HG03378 (cell line): Measurements from ENCODE around the gene RNF5.

Source experiments
- ATAC-seq: cut with Tn5 transposase; IDR thresholded peaks from one replicate; pipeline ENCODE4 v1.9.1; 2021; ENCODE audit warnings: mild to moderate bottlenecking, moderate library complexity; ENCODE audit not compliant: unreplicated experiment

Gene RNF5

DNA sequence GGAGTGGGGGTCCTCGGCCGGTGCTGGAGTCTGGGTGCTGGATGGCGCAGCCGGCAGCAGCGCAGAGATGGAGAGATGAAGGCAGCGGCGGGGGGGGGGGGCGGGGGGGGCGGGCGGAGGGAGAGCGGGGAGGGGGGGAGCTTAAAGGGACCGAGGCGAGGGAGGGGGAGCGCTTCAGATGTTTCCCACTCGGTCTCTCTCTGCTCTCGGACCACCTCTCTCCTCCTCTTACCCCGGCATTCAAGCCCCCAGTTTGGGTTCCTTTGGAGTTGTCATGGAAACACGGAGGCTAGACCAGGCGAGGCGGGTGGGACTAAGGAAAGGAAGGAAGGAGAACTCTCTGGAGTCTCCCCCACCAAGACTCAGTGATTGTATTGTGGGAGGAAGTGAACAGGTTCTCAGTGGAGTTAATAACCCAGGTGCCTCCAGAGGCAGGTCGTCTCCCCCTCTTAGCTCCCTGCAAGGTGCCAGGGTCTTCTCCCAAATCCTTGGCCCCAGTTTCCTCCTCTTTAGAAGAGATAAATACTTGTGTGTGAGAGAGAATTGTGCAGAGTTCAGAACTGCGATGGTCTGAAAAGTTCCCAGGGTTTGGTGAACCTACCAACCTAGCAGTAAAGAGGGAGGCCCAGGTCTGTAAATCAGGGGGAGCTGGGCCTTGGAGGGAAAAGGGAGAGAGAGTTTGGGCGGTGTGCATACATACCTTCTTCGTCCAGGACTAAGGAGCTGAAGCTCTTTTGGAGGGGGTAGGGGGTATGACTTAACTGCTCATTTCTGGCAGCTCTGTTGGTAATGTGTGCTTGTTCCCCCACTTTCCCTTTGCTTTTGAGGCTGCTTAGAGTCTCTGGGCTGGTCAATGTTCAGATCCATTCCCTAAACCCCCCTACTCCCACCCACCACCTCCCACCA is 26.1 kb upstream of the RNF5 start, which contains the start of gene PRRT1:
PRRT1 (minus strand) TSS at position 77 of the 906 bp plus-strand sequence. CDS start 112 bp downstream, outside the sequence.
- no peak for ATAC-seq

DNA sequence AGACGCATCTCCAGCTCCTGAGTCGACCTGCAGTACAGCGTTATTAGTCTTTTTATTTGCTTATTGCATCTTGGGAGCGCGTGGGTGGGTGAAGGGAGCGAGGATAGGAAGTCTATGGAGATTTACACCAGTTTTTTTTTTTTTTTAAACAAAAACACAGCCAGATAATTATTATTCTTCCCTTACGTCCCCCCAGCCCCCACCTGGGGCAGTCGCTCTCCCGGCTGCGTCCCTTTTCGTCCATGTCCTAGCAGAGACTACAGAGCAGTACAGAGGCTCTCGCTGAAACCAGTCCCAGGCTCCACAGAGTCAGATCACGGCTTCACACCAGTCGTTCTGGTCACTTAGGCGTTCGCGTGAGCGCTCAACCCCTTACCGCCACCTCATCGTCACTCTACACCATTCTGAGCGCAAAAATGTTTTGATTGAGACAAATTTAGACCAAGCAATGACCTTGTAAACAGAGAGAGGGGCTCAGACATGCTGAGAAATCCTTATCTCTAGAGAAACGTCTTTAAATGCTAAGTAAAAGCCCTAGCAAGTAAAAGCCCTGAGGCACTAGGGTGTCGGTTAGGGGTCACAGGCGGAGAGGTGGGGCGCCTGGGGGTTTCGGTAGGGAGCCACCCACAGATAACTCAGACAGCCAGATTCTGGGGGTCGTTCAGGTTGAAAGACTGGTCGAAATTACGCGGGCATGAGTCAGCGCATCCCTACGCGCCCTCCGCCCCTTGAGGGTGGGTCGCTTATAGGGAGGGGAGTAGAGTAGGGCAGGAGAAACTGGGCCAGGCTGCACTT is 25.2 kb upstream of the RNF5 start:
- no peak for ATAC-seq

DNA sequence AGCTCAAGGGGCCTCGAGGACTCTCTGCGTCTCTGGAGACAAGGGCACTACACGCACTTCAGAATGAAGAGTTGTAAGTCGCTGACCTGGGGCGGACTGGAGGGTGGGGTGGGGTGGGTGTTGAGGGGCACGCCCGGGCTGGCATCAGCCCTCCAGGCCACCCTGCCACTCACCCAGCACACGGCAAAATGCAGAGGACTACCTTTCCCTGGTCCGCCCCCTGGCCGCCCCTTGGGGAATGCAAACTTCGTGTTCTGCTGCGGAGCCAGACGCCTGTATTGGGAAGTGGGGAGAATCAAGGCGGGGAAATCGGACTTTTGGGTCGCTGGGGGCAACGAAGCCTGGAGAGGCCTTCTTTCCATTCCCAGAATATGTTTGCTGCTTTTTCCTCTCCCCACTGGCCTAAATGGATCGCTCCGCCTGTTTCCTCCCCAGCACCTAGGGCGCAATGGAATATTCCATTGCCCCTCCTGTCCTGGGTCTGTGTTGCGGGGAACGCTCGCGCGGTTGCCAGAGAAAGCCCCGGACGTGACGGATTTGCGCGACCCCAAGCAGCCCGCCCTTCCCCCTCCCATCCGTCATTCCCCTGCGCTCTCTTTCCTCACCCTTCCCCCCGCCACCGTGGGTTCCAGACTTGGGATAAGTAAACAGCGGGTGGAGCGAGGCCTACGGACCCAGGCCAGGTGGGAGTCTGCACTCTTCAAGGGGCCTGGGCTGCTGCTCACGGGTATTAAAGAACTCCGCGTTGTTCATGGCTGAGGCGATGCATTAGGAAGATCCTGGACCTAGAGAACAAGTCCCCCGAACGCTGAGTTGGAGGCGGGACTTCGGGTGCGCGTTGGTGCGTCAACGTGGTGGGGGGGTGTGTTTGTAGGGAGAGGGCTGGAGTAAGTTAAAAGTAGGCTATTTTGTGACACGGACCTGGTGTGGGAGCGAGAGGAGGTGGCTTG is 24.4 kb upstream of the RNF5 start, which contains the start of gene PPT2:
PPT2 (plus strand) TSS at position 578 of the 950 bp plus-strand sequence. CDS start 454 bp downstream, outside the sequence.
- no peak for ATAC-seq

DNA sequence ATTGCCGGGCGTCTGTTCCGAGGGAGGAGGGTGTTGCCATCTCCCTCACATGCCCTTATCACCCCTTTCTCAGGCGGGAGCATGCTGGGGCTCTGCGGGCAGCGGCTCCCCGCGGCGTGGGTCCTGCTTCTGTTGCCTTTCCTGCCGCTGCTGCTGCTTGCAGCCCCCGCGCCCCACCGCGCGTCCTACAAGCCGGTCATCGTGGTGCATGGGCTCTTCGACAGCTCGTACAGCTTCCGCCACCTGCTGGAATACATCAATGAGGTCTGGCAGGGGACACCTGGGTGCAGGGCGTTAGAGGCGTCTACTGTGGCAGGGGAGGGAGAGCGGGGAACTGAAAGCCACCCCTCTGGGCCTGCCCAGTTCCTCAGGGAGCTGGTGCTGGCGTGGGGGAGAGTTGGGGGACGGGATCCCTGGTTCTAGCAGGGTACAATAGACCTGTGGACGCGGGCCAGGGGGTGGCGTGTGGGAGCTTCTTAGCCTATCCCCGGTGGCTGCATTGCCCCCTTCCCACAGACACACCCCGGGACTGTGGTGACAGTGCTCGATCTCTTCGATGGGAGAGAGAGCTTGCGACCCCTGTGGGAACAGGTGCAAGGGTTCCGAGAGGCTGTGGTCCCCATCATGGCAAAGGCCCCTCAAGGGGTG is 23.6 kb upstream of the RNF5 start:
- ATAC-seq = no peak

DNA sequence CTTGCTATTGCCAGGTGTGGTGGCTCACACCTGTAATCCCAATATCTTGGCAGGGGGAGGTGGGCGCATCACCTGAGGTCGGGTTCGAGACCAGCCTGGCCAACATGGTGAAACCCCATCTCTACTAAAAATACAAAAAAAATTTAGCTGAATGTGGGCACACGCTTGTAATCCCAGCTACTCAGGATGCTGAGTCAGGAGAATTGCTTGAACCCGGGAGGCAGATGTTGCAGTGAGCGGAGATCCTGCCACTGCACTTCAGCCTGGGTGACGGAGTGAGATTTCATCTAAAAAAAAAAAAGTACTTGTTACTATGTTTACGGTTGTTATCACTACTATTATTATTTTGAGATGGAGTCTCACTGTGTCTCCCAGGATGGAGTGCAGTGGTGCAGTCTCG is 21.3 kb upstream of the RNF5 start:
- ATAC-seq = no peak

DNA sequence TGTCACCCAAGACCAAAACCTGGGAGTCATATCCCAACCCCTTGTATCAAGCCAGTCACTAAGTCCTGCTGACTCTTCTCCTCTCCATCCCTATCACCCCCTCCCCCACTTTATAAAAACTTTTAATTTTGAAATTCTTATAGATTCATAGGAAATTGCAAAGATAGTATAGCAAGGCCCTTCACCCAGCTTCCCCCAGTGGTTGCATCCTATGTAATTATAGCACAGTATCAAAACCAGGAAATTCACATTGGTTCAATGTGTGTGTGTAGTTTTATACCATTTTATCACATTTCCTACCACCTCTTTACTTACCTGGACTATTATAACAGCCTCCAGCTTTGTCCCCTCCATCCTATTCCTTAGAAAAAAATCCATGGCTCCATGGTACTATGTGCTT is 20.2 kb upstream of the RNF5 start:
- no peak for ATAC-seq

DNA sequence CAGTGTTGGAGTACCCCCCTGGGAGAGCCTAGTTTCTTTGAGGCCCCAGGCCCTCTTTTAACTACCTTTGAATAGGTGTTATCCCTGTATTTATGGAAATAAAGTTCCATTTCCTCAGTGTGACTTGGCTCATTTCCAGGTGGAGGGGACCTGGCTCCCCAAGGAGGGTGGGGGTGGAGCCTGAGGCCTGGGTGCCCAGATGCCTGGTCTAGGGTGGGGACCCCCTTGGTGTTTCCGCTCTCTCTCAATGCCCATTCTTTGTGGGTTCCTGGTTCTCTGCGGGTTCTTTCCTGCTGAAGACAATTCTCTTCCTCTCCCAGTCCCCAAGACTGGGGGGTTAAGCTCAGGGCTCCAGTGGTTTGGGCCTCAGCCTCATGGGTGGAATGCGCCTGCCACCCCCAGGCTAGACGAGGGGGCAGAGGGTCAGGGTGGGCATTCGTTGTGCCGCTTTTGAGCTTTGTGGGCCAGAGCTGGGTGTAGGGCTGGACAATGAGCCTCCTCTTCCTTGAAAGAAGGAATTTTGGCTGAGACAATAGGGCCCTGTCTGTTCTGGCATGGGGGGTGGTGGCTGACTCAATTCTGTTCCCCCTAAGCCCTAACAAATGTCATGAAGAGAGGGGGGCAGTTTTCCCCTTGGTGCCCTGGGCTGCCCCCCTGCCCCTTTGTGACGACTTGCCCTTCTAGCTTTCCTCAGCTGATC is 14.5 kb upstream of the RNF5 start:
- no peak for ATAC-seq

DNA sequence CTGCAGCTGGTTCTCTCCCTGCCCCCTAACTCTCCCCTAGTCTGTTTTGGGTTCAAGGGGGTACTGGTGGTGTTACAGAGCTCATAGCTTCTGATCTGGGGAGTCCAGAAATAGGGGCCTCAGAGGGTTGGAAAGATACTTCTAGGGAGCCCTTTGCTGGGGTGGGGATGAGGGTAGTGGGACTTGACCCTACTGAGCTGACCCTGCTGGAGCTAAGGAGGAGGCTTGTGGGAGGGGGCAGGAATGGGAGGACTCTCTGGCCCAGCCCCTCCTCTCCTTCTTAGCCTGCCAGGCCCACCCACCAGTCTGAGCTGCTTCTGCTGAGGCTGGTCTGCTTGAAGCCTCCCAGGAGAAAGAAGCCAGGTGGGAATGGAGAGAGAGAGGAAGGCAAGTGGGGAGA is 13.9 kb upstream of the RNF5 start, which contains the start of gene EGFL8:
EGFL8 (plus strand) TSS at position 301 of the 400 bp plus-strand sequence. CDS start 1,571 bp downstream, outside the sequence.
- no peak for ATAC-seq

DNA sequence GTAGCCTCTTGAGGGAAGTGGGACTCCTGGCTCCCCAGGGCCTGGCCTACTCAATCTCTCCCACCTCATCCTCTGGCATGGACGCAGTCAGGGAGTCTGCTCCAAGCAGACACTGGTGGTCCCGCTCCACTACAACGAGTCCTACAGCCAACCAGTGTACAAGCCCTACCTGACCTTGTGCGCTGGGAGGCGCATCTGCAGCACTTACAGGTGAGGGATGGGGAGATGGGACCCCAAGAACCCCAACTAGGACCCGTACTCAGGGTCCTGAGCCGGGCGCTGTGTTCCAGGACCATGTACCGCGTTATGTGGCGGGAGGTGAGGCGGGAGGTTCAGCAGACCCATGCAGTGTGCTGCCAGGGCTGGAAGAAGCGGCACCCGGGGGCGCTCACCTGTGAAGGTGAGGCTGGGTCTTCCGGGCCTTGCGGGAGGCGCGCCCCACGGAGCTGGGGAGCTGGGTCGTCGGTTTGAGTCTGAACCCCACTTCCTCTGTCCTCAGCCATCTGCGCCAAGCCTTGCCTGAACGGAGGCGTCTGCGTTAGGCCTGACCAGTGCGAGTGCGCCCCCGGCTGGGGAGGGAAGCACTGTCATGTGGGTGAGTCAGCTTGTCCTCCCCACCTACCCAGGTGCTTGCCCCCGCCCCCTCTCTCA is 11.7 kb upstream of the RNF5 start:
- ATAC-seq = no peak

DNA sequence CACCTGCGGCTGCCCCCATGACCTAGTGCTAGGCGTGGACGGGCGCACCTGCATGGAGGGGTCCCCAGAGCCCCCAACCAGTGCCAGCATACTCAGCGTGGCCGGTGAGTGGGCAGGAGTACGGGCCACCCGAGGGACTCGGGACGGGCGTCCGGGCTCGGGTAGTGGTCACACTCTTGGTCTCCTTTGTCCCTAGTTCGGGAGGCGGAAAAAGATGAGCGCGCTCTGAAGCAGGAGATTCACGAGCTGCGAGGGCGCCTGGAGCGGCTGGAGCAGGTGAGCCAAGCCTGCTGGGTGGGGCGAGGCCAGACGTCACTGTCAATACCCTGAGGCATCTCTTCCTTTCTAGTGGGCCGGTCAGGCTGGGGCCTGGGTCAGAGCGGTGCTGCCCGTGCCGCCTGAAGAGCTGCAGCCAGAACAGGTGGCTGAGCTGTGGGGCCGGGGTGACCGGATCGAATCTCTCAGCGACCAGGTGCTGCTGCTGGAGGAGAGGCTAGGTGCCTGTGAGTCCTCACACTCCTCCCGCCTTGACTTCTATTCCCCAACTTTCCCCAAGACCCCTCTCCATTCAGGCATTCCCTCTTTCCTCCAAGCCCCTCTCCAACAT is 10.9 kb upstream of the RNF5 start:
- ATAC-seq = no peak

DNA sequence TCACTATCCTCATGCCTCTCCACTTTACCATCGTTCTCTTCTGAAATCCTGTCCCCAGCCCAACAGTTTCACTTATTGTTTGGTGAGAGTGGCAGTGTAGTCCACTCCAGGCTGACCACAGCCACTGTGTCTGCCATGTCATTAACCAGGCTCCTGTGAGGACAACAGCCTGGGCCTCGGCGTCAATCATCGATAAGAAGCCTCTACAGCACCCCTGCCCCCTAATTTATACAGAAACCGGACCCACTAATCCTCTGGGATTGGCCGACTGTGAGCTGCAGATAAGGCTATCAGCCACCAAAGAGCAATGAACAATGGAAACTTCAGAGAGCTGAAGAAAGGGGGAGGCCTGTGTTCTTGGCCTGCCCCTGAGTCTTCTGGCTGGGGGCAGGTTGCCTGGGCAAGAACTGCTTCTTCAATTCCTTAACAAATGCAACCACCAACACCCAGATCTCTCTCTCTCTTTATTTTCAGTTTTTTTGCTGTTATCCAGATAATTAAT is 10.4 kb upstream of the RNF5 start:
- ATAC-seq = no peak

DNA sequence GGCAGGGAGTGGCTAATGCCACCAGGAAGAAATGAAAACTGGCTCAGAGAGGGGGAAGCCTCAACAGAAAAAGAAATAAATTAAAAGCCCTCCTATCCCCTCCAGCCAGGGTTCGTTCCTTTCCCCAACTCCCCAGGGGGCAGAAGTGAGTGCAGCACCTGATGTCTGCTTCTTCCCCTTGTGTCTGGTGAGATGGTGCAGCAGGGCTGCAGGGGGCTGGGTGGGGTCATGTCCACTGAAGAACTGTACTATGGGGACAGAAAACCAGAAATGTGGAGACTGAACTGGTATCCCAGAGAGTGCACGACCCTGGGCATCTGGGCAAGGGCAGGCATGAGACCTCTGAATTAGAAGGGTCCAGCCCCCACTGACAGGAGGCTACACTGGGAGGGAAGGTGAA is 9.9 kb upstream of the RNF5 start:
- ATAC-seq = no peak

DNA sequence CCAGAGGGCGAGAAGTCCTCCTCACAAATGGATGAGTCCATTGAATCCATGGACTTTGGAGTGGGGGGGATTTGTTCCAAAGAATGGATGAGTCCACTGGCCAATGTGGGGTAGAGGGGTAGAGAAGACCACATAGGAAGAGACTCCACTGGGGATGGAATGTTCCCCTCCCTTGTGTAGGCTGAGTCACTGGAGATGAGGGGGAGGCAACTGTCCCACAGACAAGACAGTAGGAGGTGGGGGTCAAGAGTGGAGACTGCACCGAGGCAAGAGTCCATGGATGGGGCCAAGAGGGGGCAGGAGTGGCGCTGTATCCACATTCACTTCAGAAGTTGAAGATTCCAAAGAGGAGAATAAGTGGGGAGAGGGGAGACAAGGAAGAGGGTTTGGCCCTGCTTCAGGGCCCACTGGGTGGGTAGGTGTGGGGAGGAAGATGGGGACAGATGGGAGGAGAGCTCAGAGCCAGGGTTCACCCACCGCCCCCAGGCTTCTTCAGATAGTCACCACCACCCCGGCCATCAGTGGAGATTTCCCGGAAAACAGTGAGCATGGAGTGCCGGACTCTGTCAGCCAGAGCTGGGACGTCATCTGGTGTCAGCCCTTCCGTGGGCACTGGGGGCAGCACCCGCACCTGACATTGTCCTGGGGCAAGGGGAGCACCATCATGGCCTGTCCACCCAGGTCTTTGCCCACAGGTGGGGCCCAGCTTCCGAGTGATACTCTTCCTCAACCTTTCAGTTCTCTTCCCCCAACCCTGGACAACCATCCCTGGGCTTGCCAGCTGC is 9.2 kb upstream of the RNF5 start:
- ATAC-seq = no peak

DNA sequence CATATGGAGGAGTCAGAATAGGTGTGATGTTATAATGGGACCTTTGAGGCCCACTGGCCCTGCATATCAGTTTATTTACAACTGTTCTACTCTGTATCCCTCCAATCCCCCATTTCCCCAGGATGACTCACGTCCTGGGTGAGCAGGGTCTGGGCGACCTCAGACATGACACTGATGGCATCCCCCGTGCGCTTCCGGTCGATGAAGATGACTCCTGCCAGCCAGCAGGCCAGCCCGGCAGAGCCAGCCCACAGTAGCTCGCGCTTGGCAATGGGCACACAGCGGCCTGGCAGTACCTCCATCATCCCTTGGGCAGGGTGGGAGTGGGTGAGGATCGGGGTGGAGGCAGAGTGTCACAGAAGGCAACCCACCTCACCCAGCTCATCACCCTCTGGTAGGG is 7.9 kb upstream of the RNF5 start:
- no peak for ATAC-seq

DNA sequence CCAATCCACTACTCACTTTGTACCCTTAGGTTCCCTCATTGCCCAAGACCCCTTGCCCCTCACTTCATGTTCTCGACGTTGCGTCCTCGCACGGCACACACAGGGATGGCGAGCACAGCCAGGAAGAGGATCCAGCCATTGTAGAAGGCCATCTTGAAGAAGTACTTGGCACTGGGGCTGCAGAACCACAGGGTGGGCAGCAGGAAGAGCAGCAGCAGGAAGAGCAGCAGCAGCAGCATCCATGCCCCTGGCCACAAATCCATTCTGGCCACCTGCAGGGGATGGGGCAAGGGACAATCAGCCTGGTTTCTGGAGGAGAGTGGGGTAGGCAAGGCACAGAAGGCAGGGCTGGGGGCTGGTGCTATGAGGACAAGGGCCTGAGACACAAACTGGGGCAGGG is 7.0 kb upstream of the RNF5 start:
- ATAC-seq = no peak

DNA sequence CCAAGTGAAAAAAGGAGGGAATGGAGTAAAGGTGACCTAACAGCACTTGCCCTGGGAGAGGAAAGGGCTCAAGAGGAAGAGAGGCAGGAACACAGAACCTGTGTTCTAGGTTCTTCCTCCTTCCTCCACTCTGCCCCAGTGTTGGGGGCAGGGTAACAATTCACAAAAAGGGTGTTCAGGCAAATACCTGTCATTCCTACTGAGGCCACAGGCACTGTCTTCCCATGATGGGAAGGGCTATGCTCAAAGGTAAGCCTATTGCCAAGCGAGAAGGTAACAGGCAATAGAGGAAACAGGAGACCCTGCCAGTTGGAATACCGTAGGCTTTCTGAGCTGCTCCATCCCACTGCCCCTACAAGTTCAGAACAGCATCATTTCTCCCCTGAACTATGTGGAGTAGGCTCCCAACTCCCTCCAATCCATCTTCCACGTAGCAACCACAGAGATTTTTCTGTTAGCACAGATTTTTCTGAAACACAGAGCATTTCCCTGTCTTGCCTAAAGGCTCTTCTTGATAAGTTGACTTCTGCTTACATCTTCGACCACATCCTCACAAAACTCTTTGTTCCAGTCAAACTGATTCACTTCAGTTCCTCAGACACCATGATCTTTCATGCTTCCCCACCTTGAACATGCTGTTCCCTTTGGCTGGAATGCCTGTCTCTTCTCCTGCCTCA is 5.0 kb upstream of the RNF5 start:
- no peak for ATAC-seq

DNA sequence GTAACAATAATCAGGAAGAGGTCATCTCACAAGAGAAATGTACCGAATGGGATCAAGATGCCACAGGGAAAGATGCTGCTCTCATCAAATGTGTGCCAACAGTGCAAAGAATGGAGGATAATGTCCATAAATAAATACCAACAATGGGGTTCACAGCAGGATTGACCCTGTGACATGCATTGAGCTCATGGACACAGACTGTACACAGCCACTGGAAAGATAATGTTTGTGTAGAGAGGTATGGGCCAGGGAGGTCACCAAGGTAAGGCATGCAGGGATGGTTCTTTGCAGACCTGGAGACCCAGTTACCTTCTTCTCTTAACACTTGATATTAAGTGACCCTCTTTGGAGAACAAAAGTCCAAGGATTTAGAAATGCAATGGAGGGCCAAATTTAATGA is 3.8 kb upstream of the RNF5 start:
- no peak for ATAC-seq
